MM.1S (cell line): ENCODE data around the gene ZMYM4.

Experiments
- DNase-seq: peaks from one replicate; pipeline ENCODE4 v3.0.0-alpha.2; 2015
- H2AFZ ChIP-seq: fragments of 300-600 bp; sonication (generic); 2 replicates; pipeline ENCODE4 v1.6.0; 2016; ENCODE audit warnings: antibody characterized with exemption, low read length
- H3F3A ChIP-seq: fragments of 300-600 bp; sonication (generic); 2 replicates; pipeline ENCODE4 v1.6.1; 2016; ENCODE audit warnings: mild to moderate bottlenecking, antibody characterized with exemption, low read length, moderate library complexity, mixed read lengths; ENCODE audit not compliant: insufficient read depth
- H3K27ac ChIP-seq: fragments of 300-600 bp; sonication (generic); 2 replicates; pipeline ENCODE4 v1.5.1; 2016; ENCODE audit warnings: mild to moderate bottlenecking, low read length
- H3K27me3 ChIP-seq: fragments of 300-600 bp; sonication (generic); replicated peaks from 2 replicates; pipeline ENCODE4 v1.6.0; 2016; ENCODE audit warnings: low read length; ENCODE audit not compliant: insufficient read depth
- H3K36me3 ChIP-seq: fragments of 300-600 bp; sonication (generic); replicated peaks from 2 replicates; pipeline ENCODE4 v1.6.1; 2016; ENCODE audit warnings: mild to moderate bottlenecking, low read length, mixed read lengths; ENCODE audit not compliant: insufficient read depth
- H3K4me1 ChIP-seq: fragments of 300-600 bp; sonication (generic); 2 replicates; pipeline ENCODE4 v1.6.1; 2016; ENCODE audit warnings: low read length, mixed read lengths
- H3K4me2 ChIP-seq: fragments of 300-600 bp; sonication (generic); 2 replicates; pipeline ENCODE4 v1.6.0; 2016; ENCODE audit warnings: low read depth, low read length
- H3K4me3 ChIP-seq: fragments of 300-600 bp; sonication (generic); 2 replicates; pipeline ENCODE4 v1.5.1; 2016; ENCODE audit warnings: low read length, mixed read lengths
- H3K79me2 ChIP-seq: fragments of 300-600 bp; sonication (generic); 2 replicates; pipeline ENCODE4 v1.6.1; 2016; ENCODE audit warnings: mixed run types, low read length, mixed read lengths
- H3K9ac ChIP-seq: fragments of 300-600 bp; sonication (generic); 2 replicates; pipeline ENCODE4 v1.6.1; 2016; ENCODE audit warnings: low read length, mixed read lengths
- H3K9me2 ChIP-seq: fragments of 300-600 bp; sonication (generic); replicated peaks from 2 replicates; pipeline ENCODE4 v1.6.1; 2016; ENCODE audit warnings: mild to moderate bottlenecking, low read length, mixed read lengths; ENCODE audit not compliant: insufficient read depth
- H3K9me3 ChIP-seq: fragments of 300-600 bp; sonication (generic); replicated peaks from 2 replicates; pipeline ENCODE4 v1.6.1; 2016; ENCODE audit warnings: mild to moderate bottlenecking, low read length, mixed read lengths; ENCODE audit not compliant: insufficient read depth
- H4K20me1 ChIP-seq: fragments of 300-600 bp; sonication (generic); 2 replicates; pipeline ENCODE4 v1.6.1; 2016; ENCODE audit warnings: mild to moderate bottlenecking, low read length, moderate library complexity, mixed read lengths; ENCODE audit not compliant: insufficient read depth
- EZH2 ChIP-seq: fragments of 300-600 bp; sonication (generic); optimal IDR thresholded peaks from 2 replicates; pipeline ENCODE3; 2017; ENCODE audit warnings: low read depth, mild to moderate bottlenecking, antibody characterized with exemption, low read length, mixed read lengths
- EZH2phosphoT487 ChIP-seq: fragments of 300-600 bp; sonication (generic); IDR thresholded peaks from 2 replicates; pipeline ENCODE4 v1.6.1; 2018; ENCODE audit warnings: antibody characterized with exemption, low read length
- TF ChIP-seq, protein P1 (sequence below): fragments of 300-600 bp; sonication (generic); IDR thresholded peaks from 2 replicates; pipeline ENCODE4 v1.5.1; 2016; ENCODE audit warnings: antibody characterized with exemption, low read length, mixed read lengths

The ZMYM4 gene

DNA sequence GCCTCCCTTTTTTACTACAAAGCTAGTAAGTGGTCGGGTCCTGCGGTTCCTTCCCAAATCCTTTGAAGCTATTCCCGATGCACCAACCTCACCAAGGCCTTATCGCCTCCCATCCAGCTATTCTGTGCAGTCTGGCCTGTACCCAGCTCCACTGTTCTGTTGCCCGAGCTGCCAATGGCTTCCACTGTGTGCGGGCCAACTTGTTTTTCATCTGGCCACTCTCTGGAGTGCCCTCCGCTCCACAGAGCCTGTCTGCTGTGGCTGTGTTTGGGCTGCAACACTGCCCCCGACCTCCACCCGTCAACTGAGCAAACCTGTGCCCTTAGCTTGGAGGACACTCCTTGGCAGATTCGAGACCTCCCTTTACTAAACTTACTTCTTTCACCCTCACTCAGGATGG is 163.7 kb downstream of the ZMYM4 start:
- Histone ChIP-seq H3K4me3 (no peak overlapping the region), H2AFZ (no peak overlapping the region), H3K79me2 (no peaks in the 10 kb centered on the region), H3K4me1 (no peaks in the 10 kb centered on the region), H3K36me3 (no peaks in the 10 kb centered on the region), H3K9ac (no peak overlapping the region), H3K27ac (no peak overlapping the region), H3K9me2 (no peaks in the 10 kb centered on the region), H3F3A (no peaks in the 10 kb centered on the region), H3K9me3 (no peaks in the 10 kb centered on the region), H4K20me1 (no peaks in the 10 kb centered on the region), H3K4me2 (no peak overlapping the region), H3K27me3 (no peaks in the 10 kb centered on the region)
- TF ChIP-seq EZH2 (no peak), EZH2phosphoT487 (no peak)
- TF ChIP-seq, protein P1, sequence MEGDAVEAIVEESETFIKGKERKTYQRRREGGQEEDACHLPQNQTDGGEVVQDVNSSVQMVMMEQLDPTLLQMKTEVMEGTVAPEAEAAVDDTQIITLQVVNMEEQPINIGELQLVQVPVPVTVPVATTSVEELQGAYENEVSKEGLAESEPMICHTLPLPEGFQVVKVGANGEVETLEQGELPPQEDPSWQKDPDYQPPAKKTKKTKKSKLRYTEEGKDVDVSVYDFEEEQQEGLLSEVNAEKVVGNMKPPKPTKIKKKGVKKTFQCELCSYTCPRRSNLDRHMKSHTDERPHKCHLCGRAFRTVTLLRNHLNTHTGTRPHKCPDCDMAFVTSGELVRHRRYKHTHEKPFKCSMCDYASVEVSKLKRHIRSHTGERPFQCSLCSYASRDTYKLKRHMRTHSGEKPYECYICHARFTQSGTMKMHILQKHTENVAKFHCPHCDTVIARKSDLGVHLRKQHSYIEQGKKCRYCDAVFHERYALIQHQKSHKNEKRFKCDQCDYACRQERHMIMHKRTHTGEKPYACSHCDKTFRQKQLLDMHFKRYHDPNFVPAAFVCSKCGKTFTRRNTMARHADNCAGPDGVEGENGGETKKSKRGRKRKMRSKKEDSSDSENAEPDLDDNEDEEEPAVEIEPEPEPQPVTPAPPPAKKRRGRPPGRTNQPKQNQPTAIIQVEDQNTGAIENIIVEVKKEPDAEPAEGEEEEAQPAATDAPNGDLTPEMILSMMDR: no peak
- no peak for DNase-seq

DNA sequence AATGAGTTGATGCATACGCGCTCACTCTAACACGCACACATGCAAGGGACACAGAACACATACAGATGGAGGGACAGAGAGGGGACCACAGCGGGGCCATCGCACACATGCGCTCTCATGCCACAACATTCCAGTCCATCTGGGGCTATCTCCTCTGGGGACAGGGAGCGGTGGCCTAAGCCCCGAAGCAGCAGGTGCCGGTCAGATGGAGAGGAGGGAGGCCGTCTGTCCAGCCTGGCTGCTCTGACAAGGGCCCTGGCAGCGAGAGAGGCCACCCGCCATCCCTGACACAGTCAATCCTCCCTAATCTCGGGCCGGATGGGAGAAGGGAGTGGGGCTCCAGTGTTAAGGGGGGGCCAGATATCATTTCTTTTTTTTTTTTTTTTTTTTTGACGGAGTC is 165.2 kb downstream of the ZMYM4 start:
- Histone ChIP-seq H2AFZ (no peak overlapping the region), H3K4me3 (no peak overlapping the region), H3K9me2 (no peaks in the 10 kb centered on the region), H3K9ac (no peak overlapping the region), H3K36me3 (no peaks in the 10 kb centered on the region), H3K27me3 (no peaks in the 10 kb centered on the region), H4K20me1 (no peaks in the 10 kb centered on the region), H3K79me2 (no peaks in the 10 kb centered on the region), H3K9me3 (no peaks in the 10 kb centered on the region), H3K4me2 (no peak overlapping the region), H3K27ac (no peak overlapping the region), H3F3A (no peaks in the 10 kb centered on the region), H3K4me1 (no peaks in the 10 kb centered on the region)
- DNase-seq: no peak
- TF ChIP-seq EZH2phosphoT487 (no peak), EZH2 (no peak)
- TF ChIP-seq, protein P1: no peak

DNA sequence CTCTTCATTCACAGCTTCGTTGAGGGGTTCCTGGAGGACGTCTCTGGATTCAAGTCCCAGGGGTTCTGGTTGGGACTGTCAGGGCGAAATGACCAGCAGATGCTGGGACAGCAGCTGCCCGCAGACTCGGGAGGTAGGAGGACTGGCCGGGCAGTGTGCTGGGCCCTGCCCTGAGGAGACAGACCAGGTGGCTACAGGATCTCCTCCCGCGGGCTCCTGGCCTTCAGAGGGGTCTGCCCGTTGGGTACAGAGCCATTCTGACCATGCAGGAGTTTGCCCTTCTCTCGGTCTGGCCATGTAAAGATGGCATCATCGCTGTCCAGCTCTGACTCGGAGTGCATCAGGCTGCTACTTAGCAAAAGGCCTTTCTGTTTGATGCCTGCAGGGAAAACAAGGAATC is 166.2 kb downstream of the ZMYM4 start:
- Histone ChIP-seq H3K79me2 (no peaks in the 10 kb centered on the region), H3K36me3 (no peaks in the 10 kb centered on the region), H3F3A (no peaks in the 10 kb centered on the region), H3K4me1 (no peaks in the 10 kb centered on the region), H3K9me3 (no peaks in the 10 kb centered on the region), H3K27me3 (no peaks in the 10 kb centered on the region), H4K20me1 (no peaks in the 10 kb centered on the region), H3K9me2 (no peaks in the 10 kb centered on the region), H2AFZ (no peak overlapping the region), H3K9ac (no peak overlapping the region), H3K4me2 (no peak overlapping the region), H3K27ac (no peak overlapping the region), H3K4me3 (no peak overlapping the region)
- no peak for DNase-seq
- TF ChIP-seq, protein P1: no peak

DNA sequence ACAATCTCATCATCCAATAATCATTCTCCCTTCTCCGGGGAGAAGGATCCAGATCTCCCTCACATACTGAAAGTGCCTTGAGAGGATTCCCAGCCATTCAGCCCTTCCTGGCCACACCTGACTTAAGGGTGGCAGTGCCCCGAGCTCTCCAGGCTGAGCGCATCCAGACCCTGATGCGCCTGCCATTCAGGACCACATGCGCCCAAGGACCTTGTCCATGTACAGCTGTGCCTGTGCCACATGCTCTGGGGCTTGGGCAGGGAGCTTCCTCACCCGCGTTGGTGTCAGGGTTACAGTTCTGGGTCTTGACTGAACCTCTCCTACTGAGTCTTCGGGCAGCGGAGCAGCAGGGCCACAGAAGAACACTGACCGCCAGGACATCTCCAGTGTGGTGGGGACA is 167.6 kb downstream of the ZMYM4 start:
- Histone ChIP-seq H3K4me2 (no peak overlapping the region), H3F3A (no peaks in the 10 kb centered on the region), H4K20me1 (no peaks in the 10 kb centered on the region), H3K27ac (no peak overlapping the region), H3K27me3 (no peaks in the 10 kb centered on the region), H3K4me1 (no peaks in the 10 kb centered on the region), H3K9me2 (no peaks in the 10 kb centered on the region), H3K9me3 (no peaks in the 10 kb centered on the region), H2AFZ (no peak overlapping the region), H3K36me3 (no peaks in the 10 kb centered on the region), H3K79me2 (no peaks in the 10 kb centered on the region), H3K9ac (no peak overlapping the region), H3K4me3 (no peak overlapping the region)
- no peak for DNase-seq
- TF ChIP-seq, protein P1: no peak
- TF ChIP-seq EZH2phosphoT487: no peak
- no peak for TF ChIP-seq EZH2
